ENCODE data around the gene CNOT10. TPM values are rescaled to one million over a fixed set of nuclear protein-coding genes. Genes with fewer than 3 reads are reported as not detected.

Gene CNOT10
- polyA plus RNA-seq, 1 of the 3 experiments (the other 2 are of a cell fraction) = 23.5 TPM

DNA sequence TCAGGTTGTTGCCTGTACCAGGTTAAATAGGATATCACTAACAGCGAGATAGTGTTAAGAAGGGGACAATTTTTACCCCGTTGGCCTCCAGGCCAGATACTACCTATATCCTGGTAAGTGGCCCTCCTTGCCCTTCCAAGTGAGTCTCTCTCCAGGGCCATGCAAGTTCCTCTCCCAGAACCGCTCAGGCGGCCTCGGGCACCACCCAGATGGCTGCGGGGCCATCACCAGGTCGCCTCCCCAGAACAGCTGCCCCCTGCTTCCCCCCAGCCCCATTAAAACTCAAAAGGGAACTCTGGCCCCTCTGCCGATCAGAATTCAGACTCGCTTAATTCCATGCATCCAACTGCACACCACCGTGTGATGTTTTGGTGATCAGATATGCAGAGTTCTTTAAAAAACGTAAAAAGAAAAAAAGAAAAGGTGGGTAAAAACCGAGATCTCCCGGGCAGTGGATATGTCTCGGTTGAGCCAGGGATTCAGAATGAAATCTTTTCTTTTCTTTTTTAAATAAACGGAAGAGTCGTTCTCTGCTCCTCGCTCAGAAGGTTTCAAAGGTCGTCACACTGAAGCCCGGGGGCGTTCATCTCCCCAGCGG, 131.0 kb downstream of the CNOT10 start:
- WGBS (ENCODE audit: low lambda C conversion rate) = 69% methylated on average over 21 of the region's 21 CpGs
- TF ChIP-seq FOSL2 (IDR thresholded peaks at IDR 0.05; ENCODE audit: borderline replicate concordance, low read depth) = no peak
- TF ChIP-seq CHD2 (IDR thresholded peaks at IDR 0.05; ENCODE audit: low read length, partially characterized antibody) = no peak
- no peak for TF ChIP-seq RXRA (IDR thresholded peaks at IDR 0.05; ENCODE audit: borderline replicate concordance, low read depth)
- TF ChIP-seq, protein P1, sequence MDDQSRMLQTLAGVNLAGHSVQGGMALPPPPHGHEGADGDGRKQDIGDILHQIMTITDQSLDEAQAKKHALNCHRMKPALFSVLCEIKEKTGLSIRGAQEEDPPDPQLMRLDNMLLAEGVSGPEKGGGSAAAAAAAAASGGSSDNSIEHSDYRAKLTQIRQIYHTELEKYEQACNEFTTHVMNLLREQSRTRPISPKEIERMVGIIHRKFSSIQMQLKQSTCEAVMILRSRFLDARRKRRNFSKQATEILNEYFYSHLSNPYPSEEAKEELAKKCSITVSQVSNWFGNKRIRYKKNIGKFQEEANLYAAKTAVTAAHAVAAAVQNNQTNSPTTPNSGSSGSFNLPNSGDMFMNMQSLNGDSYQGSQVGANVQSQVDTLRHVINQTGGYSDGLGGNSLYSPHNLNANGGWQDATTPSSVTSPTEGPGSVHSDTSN (IDR thresholded peaks at IDR 0.05) = no peak
- TF ChIP-seq, protein P2, sequence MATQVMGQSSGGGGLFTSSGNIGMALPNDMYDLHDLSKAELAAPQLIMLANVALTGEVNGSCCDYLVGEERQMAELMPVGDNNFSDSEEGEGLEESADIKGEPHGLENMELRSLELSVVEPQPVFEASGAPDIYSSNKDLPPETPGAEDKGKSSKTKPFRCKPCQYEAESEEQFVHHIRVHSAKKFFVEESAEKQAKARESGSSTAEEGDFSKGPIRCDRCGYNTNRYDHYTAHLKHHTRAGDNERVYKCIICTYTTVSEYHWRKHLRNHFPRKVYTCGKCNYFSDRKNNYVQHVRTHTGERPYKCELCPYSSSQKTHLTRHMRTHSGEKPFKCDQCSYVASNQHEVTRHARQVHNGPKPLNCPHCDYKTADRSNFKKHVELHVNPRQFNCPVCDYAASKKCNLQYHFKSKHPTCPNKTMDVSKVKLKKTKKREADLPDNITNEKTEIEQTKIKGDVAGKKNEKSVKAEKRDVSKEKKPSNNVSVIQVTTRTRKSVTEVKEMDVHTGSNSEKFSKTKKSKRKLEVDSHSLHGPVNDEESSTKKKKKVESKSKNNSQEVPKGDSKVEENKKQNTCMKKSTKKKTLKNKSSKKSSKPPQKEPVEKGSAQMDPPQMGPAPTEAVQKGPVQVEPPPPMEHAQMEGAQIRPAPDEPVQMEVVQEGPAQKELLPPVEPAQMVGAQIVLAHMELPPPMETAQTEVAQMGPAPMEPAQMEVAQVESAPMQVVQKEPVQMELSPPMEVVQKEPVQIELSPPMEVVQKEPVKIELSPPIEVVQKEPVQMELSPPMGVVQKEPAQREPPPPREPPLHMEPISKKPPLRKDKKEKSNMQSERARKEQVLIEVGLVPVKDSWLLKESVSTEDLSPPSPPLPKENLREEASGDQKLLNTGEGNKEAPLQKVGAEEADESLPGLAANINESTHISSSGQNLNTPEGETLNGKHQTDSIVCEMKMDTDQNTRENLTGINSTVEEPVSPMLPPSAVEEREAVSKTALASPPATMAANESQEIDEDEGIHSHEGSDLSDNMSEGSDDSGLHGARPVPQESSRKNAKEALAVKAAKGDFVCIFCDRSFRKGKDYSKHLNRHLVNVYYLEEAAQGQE (IDR thresholded peaks at IDR 0.05; ENCODE audit: low read depth, low read length) = no peak
- no peak for TF ChIP-seq EP300 (IDR thresholded peaks at IDR 0.05; ENCODE audit: borderline replicate concordance in 1 of 2, low read depth in 1 of 2, low read length in 1 of 2)
- no peak for TF ChIP-seq POLR2AphosphoS5 (IDR thresholded peaks at IDR 0.05; ENCODE audit: low read depth, low read length)
- no peak for TF ChIP-seq EZH2phosphoT487 (IDR thresholded peaks at IDR 0.05; ENCODE audit: borderline replicate concordance, low read depth)
- no peak for TF ChIP-seq SIN3A (IDR thresholded peaks at IDR 0.05; ENCODE audit: borderline replicate concordance, low read depth, low read length)
- TF ChIP-seq, protein P3, sequence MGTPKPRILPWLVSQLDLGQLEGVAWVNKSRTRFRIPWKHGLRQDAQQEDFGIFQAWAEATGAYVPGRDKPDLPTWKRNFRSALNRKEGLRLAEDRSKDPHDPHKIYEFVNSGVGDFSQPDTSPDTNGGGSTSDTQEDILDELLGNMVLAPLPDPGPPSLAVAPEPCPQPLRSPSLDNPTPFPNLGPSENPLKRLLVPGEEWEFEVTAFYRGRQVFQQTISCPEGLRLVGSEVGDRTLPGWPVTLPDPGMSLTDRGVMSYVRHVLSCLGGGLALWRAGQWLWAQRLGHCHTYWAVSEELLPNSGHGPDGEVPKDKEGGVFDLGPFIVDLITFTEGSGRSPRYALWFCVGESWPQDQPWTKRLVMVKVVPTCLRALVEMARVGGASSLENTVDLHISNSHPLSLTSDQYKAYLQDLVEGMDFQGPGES (IDR thresholded peaks at IDR 0.05; ENCODE audit: low read depth, low read length) = no peak
- Histone ChIP-seq H3K9me3 (no peaks in the 10 kb centered on the region), H3K36me3 (replicated peaks in 1 of 2; ENCODE audit: control insufficient read depth in 1 of 2, insufficient read depth in 2 of 2, low read length in 1 of 2) (no peaks in the 10 kb centered on the region), H3K4me1 (ENCODE audit: control insufficient read depth in 1 of 2, insufficient read depth in 2 of 2, low read depth in 1 of 2, low read length in 1 of 2) (no peaks in the 10 kb centered on the region; a peak in 1 of 4 replicates), H4K20me1 (ENCODE audit: insufficient read depth) (no peaks in the 10 kb centered on the region), H3F3A (replicated peaks; ENCODE audit: insufficient read depth) (no peaks in the 10 kb centered on the region), H3K27me3 (ENCODE audit: insufficient read depth) (peaks cover 54% of the 10 kb centered on the region), H3K4me2 (no peak overlapping the region), H3K27ac (ENCODE audit: low read depth in 2 of 2, low read length in 1 of 2) (no peak overlapping the region), H2AFZ (ENCODE audit: low read depth) (no peak overlapping the region), H3K9me2 (no peaks in the 10 kb centered on the region), H3K9ac (no peak overlapping the region), H3K4me3 (ENCODE audit: low read depth in 2 of 2, low read length in 1 of 2) (no peak overlapping the region), H3K79me2 (ENCODE audit: insufficient read depth) (no peaks in the 10 kb centered on the region)
- CTCF ChIA-PET = interaction anchor here (0.7 kb wide), 1 partner anchor 306 kb away, joined by 3 read pairs; no protein-coding TSS in a partner anchor
- POLR2A ChIA-PET = no interaction called here
- DNase-seq = no peak
